Stimulated activated CD8-positive, alpha-beta memory T cell treated with anti-CD3 and anti-CD28 coated beads, Interleukin-7, amount 100 ng/mL, for 4 hours (primary cell): ENCODE data around the gene KIF26A.

Source experiments
- DNase-seq, 2 donors: peaks; one replicate each; pipeline ENCODE4 v3.0.0-alpha.2; 2020; ENCODE audit warnings: low read depth in 2 of 2

Gene KIF26A

GRCh38 chr14:104101086-104101621, 37.2 kb upstream of the KIF26A start:
- no peak for DNase-seq

GRCh38 chr14:104101651-104102281, 36.6 kb upstream of the KIF26A start:
- DNase-seq, result no peak

- no peak for DNase-seq
These were observed 36.0 kb upstream of the KIF26A start for GRCh38 chr14:104102282-104102914.

GRCh38 chr14:104103061-104103445, 35.3 kb upstream of the KIF26A start:
- DNase-seq, result no peak

- no peak for DNase-seq
These were observed 34.8 kb upstream of the KIF26A start for GRCh38 chr14:104103446-104104075.

GRCh38 chr14:104104076-104104901, 34.1 kb upstream of the KIF26A start:
- no peak for DNase-seq

GRCh38 chr14:104105071-104105821, 33.1 kb upstream of the KIF26A start:
- DNase-seq, result no peak

GRCh38 chr14:104105822-104106470, 32.4 kb upstream of the KIF26A start:
- no peak for DNase-seq

GRCh38 chr14:104106471-104106991, 31.9 kb upstream of the KIF26A start:
- no peak for DNase-seq

- no peak for DNase-seq
These were observed 31.2 kb upstream of the KIF26A start for GRCh38 chr14:104107101-104107581.

- no peak for DNase-seq
These were observed 30.5 kb upstream of the KIF26A start for GRCh38 chr14:104107611-104108569.

- DNase-seq, result no peak
These were observed 29.5 kb upstream of the KIF26A start for GRCh38 chr14:104108570-104109541.

- no peak for DNase-seq
These were observed 28.5 kb upstream of the KIF26A start for GRCh38 chr14:104109731-104110361.

- no peak for DNase-seq
These were observed 27.7 kb upstream of the KIF26A start for GRCh38 chr14:104110491-104111209.

- DNase-seq, result no peak
These were observed 26.9 kb upstream of the KIF26A start for GRCh38 chr14:104111301-104112112.

- DNase-seq, result no peak
These were observed 26.3 kb upstream of the KIF26A start for GRCh38 chr14:104112113-104112505.
